Natural killer cell (primary cell): ENCODE data around the gene CABLES2. TPM values are rescaled to one million over a fixed set of nuclear protein-coding genes. Genes with fewer than 3 reads are reported as not detected.

Experiments used
- ATAC-seq, 3 donors: fragments of 150-1000 bp in 2 of 3; fragments of 200-7000 bp in 1 of 3; cut with Tn5 transposase; 1 replicate in 1 of 3; 2 replicates in 2 of 3; pipeline ENCODE4 v1.10.0; 2021; ENCODE audit warnings: mild to moderate bottlenecking in 2 of 3, moderate library complexity in 2 of 3
- DNase-seq, 2 donors: peaks; one replicate each; pipeline versions ENCODE4 v3.0.0 to v3.0.0-alpha.2; 2013 to 2021; ENCODE audit warnings: mixed read lengths in 1 of 2
- H3K27ac ChIP-seq: one replicate; pipeline ENCODE4 v1.5.1; 2013; ENCODE audit warnings: mild to moderate bottlenecking, low read length
- H3K27me3 ChIP-seq: one replicate; pipeline ENCODE4 v1.6.1; 2013; ENCODE audit warnings: low read length; ENCODE audit not compliant: control insufficient read depth, insufficient read depth
- H3K36me3 ChIP-seq: one replicate; pipeline ENCODE4 v1.6.1; 2013; ENCODE audit warnings: low read length; ENCODE audit not compliant: control insufficient read depth, insufficient read depth
- H3K4me1 ChIP-seq: one replicate; pipeline ENCODE4 v1.6.1; 2013; ENCODE audit warnings: low read length; ENCODE audit not compliant: control insufficient read depth, insufficient read depth
- H3K4me3 ChIP-seq: one replicate; pipeline ENCODE4 v1.5.1; 2013; ENCODE audit warnings: low read length
- H3K9me3 ChIP-seq: one replicate; pipeline ENCODE4 v1.6.1; 2013; ENCODE audit warnings: low read length; ENCODE audit not compliant: control insufficient read depth, insufficient read depth
- H3K27ac Mint-ChIP-seq, 2 donors: one replicate each; pipeline ENCODE4 v1.8.0; 2022; ENCODE audit warnings: mild to moderate bottlenecking in 2 of 2, mixed read lengths in 2 of 2, moderate library complexity in 1 of 2
- H3K27me3 Mint-ChIP-seq, 2 donors: one replicate each; pipeline ENCODE4 v1.8.0; 2022; ENCODE audit warnings: low read depth in 2 of 2, mixed read lengths in 2 of 2
- H3K36me3 Mint-ChIP-seq: one replicate; pipeline ENCODE4 v1.8.0; 2022; ENCODE audit warnings: mixed read lengths
- H3K4me1 Mint-ChIP-seq, 2 donors: one replicate each; pipeline ENCODE4 v1.8.0; 2022; ENCODE audit warnings: mixed read lengths in 2 of 2
- H3K4me3 Mint-ChIP-seq: one replicate; pipeline ENCODE4 v1.8.0; 2022; ENCODE audit warnings: mild to moderate bottlenecking, moderate library complexity, mixed read lengths
- H3K9me3 Mint-ChIP-seq, 2 donors: one replicate each; pipeline ENCODE4 v1.8.0; 2022; ENCODE audit warnings: mixed read lengths in 2 of 2
- CTCF ChIP-seq: fragments of 200-600 bp; IDR thresholded peaks from one replicate; pipeline ENCODE4 v1.8.0; 2022; ENCODE audit warnings: antibody characterized with exemption
- WGBS: methylation state at CpG from one replicate; pipeline ENCODE4 v1.1.7; 2013; ENCODE audit warnings: missing lambda C conversion rate; ENCODE audit not compliant: insufficient coverage; 5-methylcytosine and 5-hydroxymethylcytosine counted together
- intact Hi-C: fragments of 100-400 bp; cut with micrococcal nuclease; formaldehyde crosslinking; loops from one replicate; pipeline ENCODE4 v1.14.2; 2022
- total RNA-seq, 4 donors: library from RNA; stranded (reverse); fragments of 120-200 nt in 1 of 4; gene quantifications; one replicate each; pipeline versions ENCODE4 v1.2.3 to v1.2.4, GENCODE V29; 2013 to 2022

The CABLES2 gene
- total RNA-seq, 3 donors from 2014 or later (not counting 1 experiment from before 2014, with no cell fraction given), result 8.0 to 9.3 (median 8.4) TPM

- Mint-ChIP-seq H3K4me1 (peaks cover 8 to 14% of the 10 kb centered on the region in 2 donors), H3K36me3 (no peaks in the 10 kb centered on the region), H3K4me3 (no peak overlapping the region), H3K9me3 (peaks cover 0 to 3% of the 10 kb centered on the region in 2 donors), H3K27ac (no peak overlapping the region), H3K27me3 (no peaks in the 10 kb centered on the region)
- no peak for TF ChIP-seq CTCF
- Histone ChIP-seq H3K4me1 (no peaks in the 10 kb centered on the region), H3K27me3 (no peaks in the 10 kb centered on the region), H3K36me3 (peaks cover 18% of the 10 kb centered on the region), H3K4me3 (no peak overlapping the region), H3K27ac (no peak overlapping the region), H3K9me3 (no peaks in the 10 kb centered on the region)
- intact Hi-C loops, result no loop called here
- ATAC-seq (no peak), DNase-seq (no peak)
- WGBS, result 96% methylated on average over 24 of the region's 24 CpGs
These were observed 13.3 kb downstream of the CABLES2 start for GRCh38 chr20:62393830-62394229.

- no peak overlapping the region for H3K27ac ChIP-seq
- Mint-ChIP-seq H3K27ac (no peak overlapping the region), H3K4me3 (no peak overlapping the region), H3K4me1 (peaks cover 8 to 15% of the 10 kb centered on the region in 2 donors), H3K36me3 (no peaks in the 10 kb centered on the region), H3K9me3 (peaks cover 0 to 3% of the 10 kb centered on the region in 2 donors), H3K27me3 (no peaks in the 10 kb centered on the region)
- DNase-seq, result no peak
- no peak for ATAC-seq
- WGBS, result 86% methylated on average over 12 of the region's 12 CpGs
- no peak overlapping the region for H3K4me3 ChIP-seq
- H3K27me3 ChIP-seq, result no peaks in the 10 kb centered on the region
- peaks cover 24% of the 10 kb centered on the region for H3K36me3 ChIP-seq
- peaks cover 2% of the 10 kb centered on the region for H3K4me1 ChIP-seq
- H3K9me3 ChIP-seq, result no peaks in the 10 kb centered on the region
- intact Hi-C loops, result no loop called here
- no peak for TF ChIP-seq CTCF
These were observed 13.8 kb downstream of the CABLES2 start for GRCh38 chr20:62393335-62393665.

- H3K9me3 Mint-ChIP-seq, result no peaks in the 10 kb centered on the region
- no peak overlapping the region for H3K4me3 Mint-ChIP-seq
- DNase-seq (no peak), ATAC-seq (no peak)
- Histone ChIP-seq H3K36me3 (peaks cover 27% of the 10 kb centered on the region), H3K27ac (no peak overlapping the region), H3K4me3 (no peak overlapping the region), H3K9me3 (no peaks in the 10 kb centered on the region), H3K4me1 (peaks cover 7% of the 10 kb centered on the region), H3K27me3 (no peaks in the 10 kb centered on the region)
- peaks cover 12 to 20% of the 10 kb centered on the region in 2 donors for H3K4me1 Mint-ChIP-seq
- H3K27me3 Mint-ChIP-seq, result no peaks in the 10 kb centered on the region
- intact Hi-C loops, result no loop called here
- WGBS, result 94% methylated on average over 20 of the region's 21 CpGs
- H3K36me3 Mint-ChIP-seq, result no peaks in the 10 kb centered on the region
- H3K27ac Mint-ChIP-seq, result no peak overlapping the region
- TF ChIP-seq CTCF, result no peak
These were observed 14.3 kb downstream of the CABLES2 start for GRCh38 chr20:62392621-62393334.

- 95% methylated on average over 10 of the region's 10 CpGs for WGBS
- H3K36me3 Mint-ChIP-seq, result no peaks in the 10 kb centered on the region
- peaks cover 27% of the 10 kb centered on the region for H3K36me3 ChIP-seq
These were observed 15.0 kb downstream of the CABLES2 start for GRCh38 chr20:62392077-62392418.

More at GRCh38 chr20:62392077-62392418, 15.0 kb downstream of the CABLES2 start:
- Histone ChIP-seq H3K4me1 (peaks cover 13% of the 10 kb centered on the region), H3K9me3 (no peaks in the 10 kb centered on the region), H3K4me3 (no peak overlapping the region), H3K27me3 (no peaks in the 10 kb centered on the region), H3K27ac (no peak overlapping the region)
- no peak overlapping the region for H3K27ac Mint-ChIP-seq
- intact Hi-C loops, result no loop called here
- H3K27me3 Mint-ChIP-seq, result no peaks in the 10 kb centered on the region
- peaks cover 16 to 26% of the 10 kb centered on the region in 2 donors for H3K4me1 Mint-ChIP-seq
- H3K4me3 Mint-ChIP-seq, result no peak overlapping the region
- TF ChIP-seq CTCF, result no peak
- H3K9me3 Mint-ChIP-seq, result no peaks in the 10 kb centered on the region
- DNase-seq (no peak), ATAC-seq (no peak)
